ENCODE measurements around the gene TSPAN4.
A peak's percentile ranks its signal among the peaks of the same experiment; 100 is the strongest.

Gene TSPAN4

GRCh38 chr11:831118-831864, 11.4 kb upstream of the TSPAN4 start:
- Histone ChIP-seq H3K4me1 (ENCODE audit: control insufficient read depth, insufficient read depth, low read length) (peaks cover 73% of the 10 kb centered on the region), H3K9me3 (ENCODE audit: control insufficient read depth in 2 of 2, low read length in 2 of 2) (no peaks in the 10 kb centered on the region), H3K9ac (ENCODE audit: low read length in 2 of 2) (no peak overlapping the region), H3K4me3 (ENCODE audit: low read length in 2 of 2) (no peak overlapping the region), H3K27ac (ENCODE audit: low read length) (no peak overlapping the region), H3K36me3 (ENCODE audit: control insufficient read depth in 2 of 2, insufficient read depth in 2 of 2, low read length in 2 of 2) (no peaks in the 10 kb centered on the region), H3K27me3 (ENCODE audit: control insufficient read depth in 1 of 2, insufficient read depth in 2 of 2, low read length in 2 of 2) (peaks cover 44 to 62% of the 10 kb centered on the region in 2 donors)

GRCh38 chr11:831961-832528, 10.6 kb upstream of the TSPAN4 start:
- H3K27me3 ChIP-seq (ENCODE audit: control insufficient read depth in 1 of 2, insufficient read depth in 2 of 2, low read length in 2 of 2), result peaks cover 40 to 55% of the 10 kb centered on the region in 2 donors
- peaks cover 0 to 6% of the 10 kb centered on the region in 2 donors for H3K36me3 ChIP-seq (ENCODE audit: control insufficient read depth in 2 of 2, insufficient read depth in 2 of 2, low read length in 2 of 2)
- peak overlapping the region in 1 of 2 donors; percentile 71 for H3K4me3 ChIP-seq (ENCODE audit: low read length in 2 of 2)
- no peaks in the 10 kb centered on the region for H3K9me3 ChIP-seq (ENCODE audit: control insufficient read depth in 2 of 2, low read length in 2 of 2)
- peaks cover 68% of the 10 kb centered on the region for H3K4me1 ChIP-seq (ENCODE audit: control insufficient read depth, insufficient read depth, low read length)
- peak overlapping the region; percentile 13 to 28 for H3K9ac ChIP-seq (ENCODE audit: low read length in 2 of 2)
- H3K27ac ChIP-seq (ENCODE audit: low read length), result no peak overlapping the region

GRCh38 chr11:832529-833113, 10.0 kb upstream of the TSPAN4 start, which contains the start of gene CD151:
Gene CD151, plus strand, starts transcription at chr11:832952. Its CDS starts 3,118 bp downstream, at chr11:836070.
- Histone ChIP-seq H3K9me3 (ENCODE audit: control insufficient read depth in 2 of 2, low read length in 2 of 2) (no peaks in the 10 kb centered on the region), H3K9ac (ENCODE audit: low read length in 2 of 2) (peak within 1 kb of the TSS; percentile 78 to 82), H3K36me3 (ENCODE audit: control insufficient read depth in 2 of 2, insufficient read depth in 2 of 2, low read length in 2 of 2) (peaks cover 0 to 12% of the 10 kb centered on the region in 2 donors), H3K4me3 (ENCODE audit: low read length in 2 of 2) (peak within 1 kb of the TSS; percentile 78 to 81), H3K4me1 (ENCODE audit: control insufficient read depth, insufficient read depth, low read length) (peaks cover 63% of the 10 kb centered on the region), H3K27ac (ENCODE audit: low read length) (peak within 1 kb of the TSS; percentile 88), H3K27me3 (ENCODE audit: control insufficient read depth in 1 of 2, insufficient read depth in 2 of 2, low read length in 2 of 2) (peaks cover 36 to 49% of the 10 kb centered on the region in 2 donors)

- peaks cover 0 to 15% of the 10 kb centered on the region in 2 donors for H3K36me3 ChIP-seq (ENCODE audit: control insufficient read depth in 2 of 2, insufficient read depth in 2 of 2, low read length in 2 of 2)
- no peaks in the 10 kb centered on the region for H3K9me3 ChIP-seq (ENCODE audit: control insufficient read depth in 2 of 2, low read length in 2 of 2)
- peak overlapping the region; percentile 88 for H3K27ac ChIP-seq (ENCODE audit: low read length)
- H3K27me3 ChIP-seq (ENCODE audit: control insufficient read depth in 1 of 2, insufficient read depth in 2 of 2, low read length in 2 of 2), result peaks cover 30 to 43% of the 10 kb centered on the region in 2 donors
- H3K4me3 ChIP-seq (ENCODE audit: low read length in 2 of 2), result peak overlapping the region; percentile 78 to 81
- peaks cover 60% of the 10 kb centered on the region for H3K4me1 ChIP-seq (ENCODE audit: control insufficient read depth, insufficient read depth, low read length)
- H3K9ac ChIP-seq (ENCODE audit: low read length in 2 of 2), result peak overlapping the region; percentile 78 to 82
Measured at GRCh38 chr11:833114-833791, 9.4 kb upstream of the TSPAN4 start.

GRCh38 chr11:833849-834311, 8.8 kb upstream of the TSPAN4 start:
- Histone ChIP-seq H3K9me3 (ENCODE audit: control insufficient read depth in 2 of 2, low read length in 2 of 2) (no peaks in the 10 kb centered on the region), H3K9ac (ENCODE audit: low read length in 2 of 2) (peak overlapping the region; percentile 78 to 82), H3K4me1 (ENCODE audit: control insufficient read depth, insufficient read depth, low read length) (peaks cover 63% of the 10 kb centered on the region), H3K27me3 (ENCODE audit: control insufficient read depth in 1 of 2, insufficient read depth in 2 of 2, low read length in 2 of 2) (peaks cover 27 to 36% of the 10 kb centered on the region in 2 donors), H3K4me3 (ENCODE audit: low read length in 2 of 2) (peak overlapping the region; percentile 78 to 81), H3K27ac (ENCODE audit: low read length) (peak overlapping the region; percentile 88), H3K36me3 (ENCODE audit: control insufficient read depth in 2 of 2, insufficient read depth in 2 of 2, low read length in 2 of 2) (peaks cover 5 to 19% of the 10 kb centered on the region in 2 donors)

- Histone ChIP-seq H3K4me1 (ENCODE audit: control insufficient read depth, insufficient read depth, low read length) (peaks cover 58% of the 10 kb centered on the region), H3K9ac (ENCODE audit: low read length in 2 of 2) (peak overlapping the region; percentile 60 to 82), H3K4me3 (ENCODE audit: low read length in 2 of 2) (peak overlapping the region; percentile 78 to 81), H3K9me3 (ENCODE audit: control insufficient read depth in 2 of 2, low read length in 2 of 2) (no peaks in the 10 kb centered on the region), H3K27me3 (ENCODE audit: control insufficient read depth in 1 of 2, insufficient read depth in 2 of 2, low read length in 2 of 2) (peaks cover 19 to 29% of the 10 kb centered on the region in 2 donors), H3K36me3 (ENCODE audit: control insufficient read depth in 2 of 2, insufficient read depth in 2 of 2, low read length in 2 of 2) (peaks cover 9 to 25% of the 10 kb centered on the region in 2 donors), H3K27ac (ENCODE audit: low read length) (peak overlapping the region; percentile 88)
Measured at GRCh38 chr11:834371-835316, 8.0 kb upstream of the TSPAN4 start.

GRCh38 chr11:836274-836673, 6.4 kb upstream of the TSPAN4 start:
- Histone ChIP-seq H3K9me3 (ENCODE audit: control insufficient read depth in 2 of 2, low read length in 2 of 2) (no peaks in the 10 kb centered on the region), H3K27ac (ENCODE audit: low read length) (no peak overlapping the region), H3K9ac (ENCODE audit: low read length in 2 of 2) (no peak overlapping the region), H3K4me3 (ENCODE audit: low read length in 2 of 2) (no peak overlapping the region), H3K27me3 (ENCODE audit: control insufficient read depth in 1 of 2, insufficient read depth in 2 of 2, low read length in 2 of 2) (peaks cover 5 to 12% of the 10 kb centered on the region in 2 donors), H3K36me3 (ENCODE audit: control insufficient read depth in 2 of 2, insufficient read depth in 2 of 2, low read length in 2 of 2) (peaks cover 13 to 35% of the 10 kb centered on the region in 2 donors), H3K4me1 (ENCODE audit: control insufficient read depth, insufficient read depth, low read length) (peaks cover 57% of the 10 kb centered on the region)

- peaks cover 1 to 8% of the 10 kb centered on the region in 2 donors for H3K27me3 ChIP-seq (ENCODE audit: control insufficient read depth in 1 of 2, insufficient read depth in 2 of 2, low read length in 2 of 2)
- H3K4me1 ChIP-seq (ENCODE audit: control insufficient read depth, insufficient read depth, low read length), result peaks cover 56% of the 10 kb centered on the region
- peaks cover 13 to 35% of the 10 kb centered on the region in 2 donors for H3K36me3 ChIP-seq (ENCODE audit: control insufficient read depth in 2 of 2, insufficient read depth in 2 of 2, low read length in 2 of 2)
- H3K9me3 ChIP-seq (ENCODE audit: control insufficient read depth in 2 of 2, low read length in 2 of 2), result no peaks in the 10 kb centered on the region
- H3K27ac ChIP-seq (ENCODE audit: low read length), result no peak overlapping the region
- no peak overlapping the region for H3K4me3 ChIP-seq (ENCODE audit: low read length in 2 of 2)
- H3K9ac ChIP-seq (ENCODE audit: low read length in 2 of 2), result no peak overlapping the region
Measured at GRCh38 chr11:836700-837099, 6.0 kb upstream of the TSPAN4 start.

- H3K9ac ChIP-seq (ENCODE audit: low read length in 2 of 2), result no peak overlapping the region
- peaks cover 49% of the 10 kb centered on the region for H3K4me1 ChIP-seq (ENCODE audit: control insufficient read depth, insufficient read depth, low read length)
- no peak overlapping the region for H3K27ac ChIP-seq (ENCODE audit: low read length)
Measured at GRCh38 chr11:837189-837989, 5.3 kb upstream of the TSPAN4 start.

More at GRCh38 chr11:837189-837989, 5.3 kb upstream of the TSPAN4 start:
- peaks cover 13 to 35% of the 10 kb centered on the region in 2 donors for H3K36me3 ChIP-seq (ENCODE audit: control insufficient read depth in 2 of 2, insufficient read depth in 2 of 2, low read length in 2 of 2)
- peaks cover 0 to 1% of the 10 kb centered on the region in 2 donors for H3K27me3 ChIP-seq (ENCODE audit: control insufficient read depth in 1 of 2, insufficient read depth in 2 of 2, low read length in 2 of 2)
- H3K4me3 ChIP-seq (ENCODE audit: low read length in 2 of 2), result no peak overlapping the region
- no peaks in the 10 kb centered on the region for H3K9me3 ChIP-seq (ENCODE audit: control insufficient read depth in 2 of 2, low read length in 2 of 2)

Measured in stomach smooth muscle (tissue), 2 donors.